Activated CD4-positive, alpha-beta T cell treated with anti-CD3 and anti-CD28 coated beads for 36 hours (primary cell): ENCODE data around the gene S100A9. TPM values are rescaled to one million over a fixed set of nuclear protein-coding genes. Genes with fewer than 3 reads are reported as not detected.

Experiments
- ATAC-seq: fragments of 200-7000 bp; cut with Tn5 transposase; one replicate; pipeline ENCODE4 v1.10.0; 2021; ENCODE audit warnings: mild to moderate bottlenecking, moderate library complexity
- CTCF ChIA-PET: fragments of 350-600 bp; sonication (Branson Sonifier 250); formaldehyde crosslinking; loops from one replicate; lab custom pipeline; 2021; ENCODE audit warnings: antibody characterized with exemption; lab: Charles Lee
- POLR2A ChIA-PET: fragments of 350-600 bp; sonication (Branson Sonifier 250); formaldehyde crosslinking; loops from one replicate; lab custom pipeline; 2021; ENCODE audit warnings: antibody characterized with exemption, inconsistent platforms; lab: Charles Lee
- DNase-seq: peaks from one replicate; pipeline ENCODE4 v3.0.0-alpha.2; 2020
- H3K27ac Mint-ChIP-seq: one replicate; pipeline ENCODE4 v1.8.0; 2021; ENCODE audit warnings: mixed read lengths
- H3K27me3 Mint-ChIP-seq: one replicate; pipeline ENCODE4 v1.8.0; 2021; ENCODE audit warnings: mixed read lengths
- H3K36me3 Mint-ChIP-seq: one replicate; pipeline ENCODE4 v1.8.0; 2021; ENCODE audit warnings: low read depth, mixed read lengths
- H3K4me1 Mint-ChIP-seq: one replicate; pipeline ENCODE4 v1.8.0; 2021; ENCODE audit warnings: mixed read lengths
- H3K4me3 Mint-ChIP-seq: one replicate; pipeline ENCODE4 v1.8.0; 2021; ENCODE audit warnings: mild to moderate bottlenecking, moderate library complexity, mixed read lengths
- H3K9me3 Mint-ChIP-seq: one replicate; pipeline ENCODE4 v1.8.0; 2021; ENCODE audit warnings: low read depth, mixed read lengths
- intact Hi-C, 2 experiments: fragments of 100-400 bp; cut with DNase I in 1 of 2; cut with micrococcal nuclease in 1 of 2; formaldehyde crosslinking; loops; one replicate each; pipeline versions ENCODE4 v1.14.2 to v1.15.1; 2022 to 2024; cut with DNase I, micrococcal nuclease
- total RNA-seq, 2 experiments: library from RNA; stranded (reverse); gene quantifications; one replicate each; pipeline ENCODE4 v1.2.3, GENCODE V29; 2021

The S100A9 gene
- total RNA-seq, 2 experiments from 2014 or later, result not detected

- POLR2A ChIA-PET, result no interaction called here
- Mint-ChIP-seq H3K9me3 (no peaks in the 10 kb centered on the region), H3K36me3 (no peaks in the 10 kb centered on the region), H3K4me1 (peaks cover 10% of the 10 kb centered on the region), H3K27ac (no peak overlapping the region), H3K4me3 (no peak overlapping the region), H3K27me3 (peaks cover 4% of the 10 kb centered on the region)
- ATAC-seq (no peak), DNase-seq (no peak)
- CTCF ChIA-PET, result interaction anchor here (1.9 kb wide), 1 partner anchor 10 kb away, joined by 15 read pairs; no protein-coding TSS in a partner anchor
- intact Hi-C loops, result no loop called here
Observed at GRCh38 chr1:153362187-153362775, 4.6 kb downstream of the S100A9 start.

GRCh38 chr1:153363641-153364040, 6.0 kb downstream of the S100A9 start:
- no peaks in the 10 kb centered on the region for H3K9me3 Mint-ChIP-seq
- H3K4me3 Mint-ChIP-seq, result no peak overlapping the region
- no peak for ATAC-seq
- no peaks in the 10 kb centered on the region for H3K36me3 Mint-ChIP-seq
- POLR2A ChIA-PET, result no interaction called here
- H3K4me1 Mint-ChIP-seq, result no peaks in the 10 kb centered on the region
- CTCF ChIA-PET, result interaction anchor here (1.0 kb wide), 1 partner anchor 9 kb away, joined by 3 read pairs; no protein-coding TSS in a partner anchor
- no peak overlapping the region for H3K27ac Mint-ChIP-seq
- DNase-seq, result no peak
- H3K27me3 Mint-ChIP-seq, result peaks cover 4% of the 10 kb centered on the region
- intact Hi-C loops, result no loop called here

DNA sequence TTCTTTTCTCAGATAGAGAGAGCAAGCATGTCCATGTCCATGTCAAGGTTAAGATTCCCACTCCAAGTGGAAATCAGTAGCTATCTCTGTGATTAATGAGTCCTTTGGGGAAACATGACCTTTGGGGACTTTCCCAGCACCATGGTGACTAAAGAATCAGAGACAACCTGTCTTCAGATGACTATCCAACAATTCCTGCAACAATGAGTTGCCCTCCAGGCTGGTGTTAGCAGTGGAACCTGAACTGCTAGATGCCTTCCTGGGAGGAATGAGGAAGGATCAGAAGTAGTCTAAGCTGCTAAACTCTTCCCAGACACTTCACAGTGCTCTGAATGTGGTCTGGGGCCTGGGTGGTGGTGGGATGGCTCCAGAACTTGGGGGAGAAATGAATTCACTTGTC, 6.5 kb downstream of the S100A9 start:
- peaks cover 4% of the 10 kb centered on the region for H3K27me3 Mint-ChIP-seq
- H3K9me3 Mint-ChIP-seq, result no peaks in the 10 kb centered on the region
- no peaks in the 10 kb centered on the region for H3K36me3 Mint-ChIP-seq
- ATAC-seq, result no peak
- intact Hi-C loops, result no loop called here
- POLR2A ChIA-PET, result no interaction called here
- DNase-seq, result no peak
- CTCF ChIA-PET, result interaction anchor here (0.6 to 1.3 kb wide), 2 partner anchors 41 to 146 kb away, joined by 3 read pairs; no protein-coding TSS in a partner anchor
- H3K4me3 Mint-ChIP-seq, result no peak overlapping the region
- no peak overlapping the region for H3K27ac Mint-ChIP-seq
- no peaks in the 10 kb centered on the region for H3K4me1 Mint-ChIP-seq

- intact Hi-C loops, result no loop called here
- Mint-ChIP-seq H3K4me3 (no peak overlapping the region), H3K4me1 (no peaks in the 10 kb centered on the region), H3K27ac (no peak overlapping the region), H3K9me3 (no peaks in the 10 kb centered on the region), H3K36me3 (no peaks in the 10 kb centered on the region), H3K27me3 (peaks cover 4% of the 10 kb centered on the region)
- ATAC-seq, result no peak
- ChIA-PET POLR2A (no interaction called here), CTCF (interaction anchor here (1.3 to 1.4 kb wide), 2 partner anchors 13 to 145 kb away, joined by 3 to 5 read pairs; no protein-coding TSS in a partner anchor)
- DNase-seq, result no peak
Observed at GRCh38 chr1:153364766-153365666, 7.4 kb downstream of the S100A9 start.

GRCh38 chr1:153365696-153366095, 8.0 kb downstream of the S100A9 start:
- H3K4me1 Mint-ChIP-seq, result no peaks in the 10 kb centered on the region
- ChIA-PET CTCF (interaction anchor here (0.9 to 1.4 kb wide), 2 partner anchors 13 kb away, joined by 4 to 5 read pairs; no protein-coding TSS in a partner anchor), POLR2A (no interaction called here)
- peaks cover 4% of the 10 kb centered on the region for H3K27me3 Mint-ChIP-seq
- no peak overlapping the region for H3K4me3 Mint-ChIP-seq
- no peak for DNase-seq
- H3K9me3 Mint-ChIP-seq, result no peaks in the 10 kb centered on the region
- no peak overlapping the region for H3K27ac Mint-ChIP-seq
- no peak for ATAC-seq
- H3K36me3 Mint-ChIP-seq, result no peaks in the 10 kb centered on the region
- intact Hi-C loops, result no loop called here

DNA sequence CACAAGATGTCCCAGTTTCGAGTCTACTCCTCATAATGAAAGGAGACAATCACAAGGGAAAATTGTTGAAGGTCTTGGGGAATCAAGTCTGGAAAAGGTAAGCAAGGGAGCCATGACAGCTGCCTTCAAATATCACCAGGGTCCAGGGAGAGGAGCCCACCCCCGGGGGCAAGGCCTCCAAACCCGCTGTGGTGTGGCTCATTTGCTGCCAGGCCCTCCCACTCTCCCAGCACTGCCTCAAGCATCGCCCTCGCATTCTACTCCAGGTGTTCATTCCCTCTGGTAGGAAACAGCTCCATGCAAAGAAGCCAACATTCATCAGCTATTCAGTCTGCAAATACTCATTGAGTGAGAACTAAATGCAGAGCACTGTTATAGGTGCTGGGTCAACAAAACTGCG, 8.6 kb downstream of the S100A9 start:
- H3K4me3 Mint-ChIP-seq, result no peak overlapping the region
- H3K27ac Mint-ChIP-seq, result no peak overlapping the region
- intact Hi-C loops, result no loop called here
- H3K4me1 Mint-ChIP-seq, result no peaks in the 10 kb centered on the region
- ChIA-PET CTCF (interaction anchor here (0.9 kb wide), 1 partner anchor 14 kb away, joined by 4 read pairs; no protein-coding TSS in a partner anchor), POLR2A (no interaction called here)
- no peak for ATAC-seq
- no peaks in the 10 kb centered on the region for H3K36me3 Mint-ChIP-seq
- no peaks in the 10 kb centered on the region for H3K9me3 Mint-ChIP-seq
- no peak for DNase-seq
- H3K27me3 Mint-ChIP-seq, result peaks cover 4% of the 10 kb centered on the region

GRCh38 chr1:153367090-153367489, 9.4 kb downstream of the S100A9 start:
- POLR2A ChIA-PET, result no interaction called here
- H3K27ac Mint-ChIP-seq, result no peak overlapping the region
- intact Hi-C loops, result no loop called here
- H3K27me3 Mint-ChIP-seq, result peaks cover 4% of the 10 kb centered on the region
- CTCF ChIA-PET, result interaction anchor here (1.0 kb wide), 1 partner anchor 15 kb away, joined by 3 read pairs; no protein-coding TSS in a partner anchor
- no peak overlapping the region for H3K4me3 Mint-ChIP-seq
- no peaks in the 10 kb centered on the region for H3K4me1 Mint-ChIP-seq
- no peaks in the 10 kb centered on the region for H3K36me3 Mint-ChIP-seq
- ATAC-seq, result no peak
- no peak for DNase-seq
- no peaks in the 10 kb centered on the region for H3K9me3 Mint-ChIP-seq

DNA sequence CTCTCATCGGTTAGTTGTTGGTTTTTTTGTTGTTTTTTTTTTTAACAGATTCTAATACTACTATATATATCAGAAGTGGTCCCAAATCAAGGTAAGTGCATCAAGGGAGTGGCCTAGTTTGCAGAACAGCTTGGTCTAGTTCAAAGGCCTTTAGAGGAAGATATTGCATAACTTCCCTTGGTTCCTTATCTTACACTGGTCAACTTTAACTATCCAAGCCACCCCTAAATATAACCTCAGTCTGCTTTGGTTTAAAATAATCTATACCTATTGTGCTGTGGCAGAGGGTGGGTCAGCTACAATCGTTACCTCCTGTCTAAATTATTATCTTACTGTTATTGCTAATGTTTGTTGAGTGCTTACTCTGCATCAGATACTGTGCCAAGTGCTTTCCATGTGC, 10.8 kb downstream of the S100A9 start:
- Mint-ChIP-seq H3K9me3 (no peaks in the 10 kb centered on the region), H3K27me3 (no peaks in the 10 kb centered on the region), H3K4me3 (no peak overlapping the region), H3K4me1 (no peaks in the 10 kb centered on the region), H3K36me3 (no peaks in the 10 kb centered on the region), H3K27ac (no peak overlapping the region)
- POLR2A ChIA-PET, result no interaction called here
- DNase-seq (no peak), ATAC-seq (no peak)
- intact Hi-C loops, result no loop called here
- CTCF ChIA-PET, result no interaction called here

GRCh38 chr1:153370146-153370545, 12.5 kb downstream of the S100A9 start:
- Mint-ChIP-seq H3K27ac (no peak overlapping the region), H3K9me3 (no peaks in the 10 kb centered on the region), H3K36me3 (no peaks in the 10 kb centered on the region), H3K4me1 (no peaks in the 10 kb centered on the region), H3K27me3 (no peaks in the 10 kb centered on the region), H3K4me3 (no peak overlapping the region)
- DNase-seq (no peak), ATAC-seq (no peak)
- intact Hi-C loops, result no loop called here
- CTCF ChIA-PET, result no interaction called here
- POLR2A ChIA-PET, result no interaction called here

- no peaks in the 10 kb centered on the region for H3K36me3 Mint-ChIP-seq
- no peaks in the 10 kb centered on the region for H3K4me1 Mint-ChIP-seq
- no peaks in the 10 kb centered on the region for H3K9me3 Mint-ChIP-seq
- POLR2A ChIA-PET, result no interaction called here
- H3K27me3 Mint-ChIP-seq, result peaks cover under 1% of the 10 kb centered on the region
- H3K4me3 Mint-ChIP-seq, result no peak overlapping the region
- intact Hi-C loops, result no loop called here
- no peak for ATAC-seq
- no peak overlapping the region for H3K27ac Mint-ChIP-seq
- CTCF ChIA-PET, result no interaction called here
- no peak for DNase-seq
Observed at GRCh38 chr1:153371231-153371630, 13.6 kb downstream of the S100A9 start.

DNA sequence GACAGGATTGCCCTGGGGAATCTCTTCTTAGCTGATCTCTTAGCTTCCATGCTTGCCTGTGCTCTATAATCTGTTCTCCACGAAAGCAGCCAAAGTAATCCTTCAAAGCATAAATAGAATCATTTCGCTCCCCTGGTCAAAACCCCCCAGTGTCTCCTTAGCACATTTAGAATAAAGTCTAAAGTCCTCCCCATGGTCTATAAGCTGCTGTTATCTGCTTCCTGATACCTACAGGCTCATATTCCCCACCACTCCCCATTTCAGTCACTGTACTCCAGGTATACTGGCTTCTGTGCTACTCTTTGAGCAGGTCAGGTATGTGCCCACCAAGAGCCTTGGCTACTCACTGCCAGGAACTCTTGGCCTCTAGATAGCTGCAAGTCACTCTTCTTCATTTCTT, 14.9 kb downstream of the S100A9 start:
- Mint-ChIP-seq H3K4me1 (no peaks in the 10 kb centered on the region), H3K27ac (no peak overlapping the region), H3K4me3 (no peak overlapping the region), H3K36me3 (no peaks in the 10 kb centered on the region), H3K27me3 (peaks cover 8% of the 10 kb centered on the region), H3K9me3 (no peaks in the 10 kb centered on the region)
- ATAC-seq (no peak), DNase-seq (no peak)
- ChIA-PET CTCF (interaction anchor here (0.9 to 2.2 kb wide), 2 partner anchors 9 to 32 kb away, joined by 3 to 5 read pairs; no protein-coding TSS in a partner anchor), POLR2A (no interaction called here)
- intact Hi-C loops, result no loop called here
